ENCODE data around the gene MLLT3. TPM values are rescaled to one million over a fixed set of nuclear protein-coding genes. Genes with fewer than 3 reads are reported as not detected.

MLLT3 gene
- total RNA-seq, 1 donor: 17.4 TPM

GRCh38 chr9:20295555-20295954 is 326.7 kb downstream of the MLLT3 start:
- no peaks in the 10 kb centered on the region for H3K9me3 ChIP-seq (ENCODE audit: low read depth, low read length)
- no peak for DNase-seq (ENCODE audit: insufficient read length, low spot score, missing footprints)
- H3K79me2 ChIP-seq (ENCODE audit: insufficient read depth, low read length): no peaks in the 10 kb centered on the region
- H3K4me3 ChIP-seq (ENCODE audit: insufficient read depth, low read length): no peak overlapping the region
- H3K27me3 ChIP-seq (ENCODE audit: insufficient read depth, low read length): no peaks in the 10 kb centered on the region
- H2AFZ ChIP-seq (ENCODE audit: low read length): no peak overlapping the region
- peaks cover 9% of the 10 kb centered on the region for H3K4me1 ChIP-seq (ENCODE audit: insufficient read depth, low read length)
- no peak overlapping the region for H3K4me2 ChIP-seq (ENCODE audit: insufficient read depth, low read length)
- no peak for TF ChIP-seq CTCF (IDR thresholded peaks at IDR 0.05; ENCODE audit: extremely low read depth, low read depth, low read length)
- no peaks in the 10 kb centered on the region for H3K36me3 ChIP-seq (ENCODE audit: insufficient read depth, low read length)
- no peaks in the 10 kb centered on the region for H4K20me1 ChIP-seq (ENCODE audit: insufficient read depth, low read length)
- no peak overlapping the region for H3K27ac ChIP-seq (ENCODE audit: low read depth, low read length)

- H3K27me3 ChIP-seq (ENCODE audit: insufficient read depth, low read length): no peaks in the 10 kb centered on the region
- DNase-seq (ENCODE audit: insufficient read length, low spot score, missing footprints): no peak
- H3K36me3 ChIP-seq (ENCODE audit: insufficient read depth, low read length): no peaks in the 10 kb centered on the region
- H3K27ac ChIP-seq (ENCODE audit: low read depth, low read length): no peak overlapping the region
- no peak overlapping the region for H3K4me2 ChIP-seq (ENCODE audit: insufficient read depth, low read length)
- no peak overlapping the region for H3K4me3 ChIP-seq (ENCODE audit: insufficient read depth, low read length)
- H3K9me3 ChIP-seq (ENCODE audit: low read depth, low read length): no peaks in the 10 kb centered on the region
- no peaks in the 10 kb centered on the region for H4K20me1 ChIP-seq (ENCODE audit: insufficient read depth, low read length)
- TF ChIP-seq CTCF (IDR thresholded peaks at IDR 0.05; ENCODE audit: extremely low read depth, low read depth, low read length): no peak
- no peaks in the 10 kb centered on the region for H3K79me2 ChIP-seq (ENCODE audit: insufficient read depth, low read length)
- no peak overlapping the region for H2AFZ ChIP-seq (ENCODE audit: low read length)
- H3K4me1 ChIP-seq (ENCODE audit: insufficient read depth, low read length): peaks cover 9% of the 10 kb centered on the region
Measured at GRCh38 chr9:20294046-20294750, 328.1 kb downstream of the MLLT3 start.

- no peak for DNase-seq (ENCODE audit: insufficient read length, low spot score, missing footprints)
Measured at GRCh38 chr9:20292002-20292401, 330.3 kb downstream of the MLLT3 start.

More at GRCh38 chr9:20292002-20292401, 330.3 kb downstream of the MLLT3 start:
- Histone ChIP-seq H3K27me3 (ENCODE audit: insufficient read depth, low read length) (no peaks in the 10 kb centered on the region), H2AFZ (ENCODE audit: low read length) (no peak overlapping the region), H4K20me1 (ENCODE audit: insufficient read depth, low read length) (no peaks in the 10 kb centered on the region), H3K4me3 (ENCODE audit: insufficient read depth, low read length) (no peak overlapping the region), H3K36me3 (ENCODE audit: insufficient read depth, low read length) (no peaks in the 10 kb centered on the region), H3K4me1 (ENCODE audit: insufficient read depth, low read length) (no peaks in the 10 kb centered on the region), H3K9me3 (ENCODE audit: low read depth, low read length) (no peaks in the 10 kb centered on the region), H3K27ac (ENCODE audit: low read depth, low read length) (no peak overlapping the region), H3K79me2 (ENCODE audit: insufficient read depth, low read length) (no peaks in the 10 kb centered on the region), H3K4me2 (ENCODE audit: insufficient read depth, low read length) (no peak overlapping the region)
- peak; percentile 52 for TF ChIP-seq CTCF (IDR thresholded peaks at IDR 0.05; ENCODE audit: extremely low read depth, low read depth, low read length)

Small RNA genes within 50 kb of the gene (small RNA-seq; reads per million reads assigned to genes)
- gene MIR4473 (6.5 reads per million, percentile 89 among the genes with 10 or more reads in this experiment), gene MIR4474 (0.22 reads per million), gene RNU4-26P (not detected)

Other genes with a start within 250 kb of the MLLT3 start
- 45.6 and 53.0 TPM in 2 replicates for gene FOCAD, start 61.8 kb upstream of the MLLT3 start, total RNA-seq

All from osteoblast (primary cell).